Left ventricle myocardium inferior (tissue), 1 donor: ENCODE results near the gene CENPU. TPM values are rescaled to one million over a fixed set of nuclear protein-coding genes. Genes with fewer than 3 reads are reported as not detected.

Experiments
- DNase-seq: peaks from one replicate; pipeline ENCODE4 v3.0.0-alpha.2; 2020
- H3K27ac ChIP-seq: fragments of 200-600 bp; replicated peaks from 2 replicates; pipeline ENCODE4 v1.8.0; 2021
- H3K27me3 ChIP-seq: fragments of 200-600 bp; 2 replicates; pipeline ENCODE4 v1.8.0; 2021; ENCODE audit warnings: low read depth
- H3K36me3 ChIP-seq: fragments of 200-600 bp; 2 replicates; pipeline ENCODE4 v1.8.0; 2021
- H3K4me1 ChIP-seq: fragments of 200-600 bp; 2 replicates; pipeline ENCODE4 v1.8.0; 2021
- H3K4me3 ChIP-seq: fragments of 200-600 bp; 2 replicates; pipeline ENCODE4 v1.8.0; 2021; ENCODE audit warnings: mild to moderate bottlenecking, moderate library complexity
- H3K9me3 ChIP-seq: fragments of 200-600 bp; replicated peaks from 2 replicates; pipeline ENCODE4 v1.8.0; 2021
- CTCF ChIP-seq: fragments of 200-600 bp; IDR thresholded peaks from 2 replicates; pipeline ENCODE4 v1.8.0; 2021; ENCODE audit warnings: antibody characterized with exemption, mild to moderate bottlenecking, borderline replicate concordance
- intact Hi-C: fragments of 100-400 bp; cut with micrococcal nuclease; formaldehyde crosslinking; loops from one replicate; pipeline ENCODE4 v1.11.0; 2022
- total RNA-seq: library from RNA; stranded (reverse); fragmentation: NEBNext Ultra II Directional; extraction: Animal tissue kit (Norgen Biotek cat#: 25700); gene quantifications from one replicate; pipeline ENCODE4 v1.2.1, GENCODE V29; 2021
- donor health status: DM: no; HTN: yes; CAD: no; lungs with severe emphysema.

Gene CENPU
- total RNA-seq, 1 donor from 2014 or later, result 1.8 TPM

DNA sequence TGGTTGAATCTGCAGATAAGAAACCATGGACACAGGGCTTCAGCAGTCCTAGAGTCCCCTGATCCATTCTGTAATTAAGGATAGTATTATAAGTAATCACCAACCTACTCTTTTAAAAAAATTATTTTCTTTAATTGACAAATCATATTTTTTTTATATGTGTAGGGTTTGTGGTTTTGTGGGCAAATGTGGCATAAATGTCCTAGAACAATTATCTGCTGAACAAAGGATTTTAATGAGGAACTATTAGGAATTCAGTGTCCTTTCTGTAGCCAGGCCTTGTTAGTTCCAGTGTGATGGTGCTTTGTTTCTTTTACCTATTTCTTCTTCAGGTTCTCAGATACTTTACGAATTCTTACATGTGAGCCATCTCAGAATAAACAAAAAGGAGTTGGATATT, 52.0 kb downstream of the CENPU start:
- Histone ChIP-seq H3K27me3 (no peaks in the 10 kb centered on the region), H3K9me3 (no peaks in the 10 kb centered on the region), H3K4me1 (peaks cover 12% of the 10 kb centered on the region), H3K4me3 (no peak overlapping the region), H3K36me3 (peaks cover 31% of the 10 kb centered on the region), H3K27ac (no peak overlapping the region)
- no peak for TF ChIP-seq CTCF
- intact Hi-C loops, result no loop called here
- no peak for DNase-seq

GRCh38 chr4:184680698-184681097, 53.2 kb downstream of the CENPU start:
- no peaks in the 10 kb centered on the region for H3K27me3 ChIP-seq
- TF ChIP-seq CTCF, result no peak
- intact Hi-C loops, result no loop called here
- H3K36me3 ChIP-seq, result peaks cover 31% of the 10 kb centered on the region
- H3K4me3 ChIP-seq, result no peak overlapping the region
- no peaks in the 10 kb centered on the region for H3K9me3 ChIP-seq
- H3K4me1 ChIP-seq, result peaks cover 12% of the 10 kb centered on the region
- no peak overlapping the region for H3K27ac ChIP-seq
- no peak for DNase-seq

DNA sequence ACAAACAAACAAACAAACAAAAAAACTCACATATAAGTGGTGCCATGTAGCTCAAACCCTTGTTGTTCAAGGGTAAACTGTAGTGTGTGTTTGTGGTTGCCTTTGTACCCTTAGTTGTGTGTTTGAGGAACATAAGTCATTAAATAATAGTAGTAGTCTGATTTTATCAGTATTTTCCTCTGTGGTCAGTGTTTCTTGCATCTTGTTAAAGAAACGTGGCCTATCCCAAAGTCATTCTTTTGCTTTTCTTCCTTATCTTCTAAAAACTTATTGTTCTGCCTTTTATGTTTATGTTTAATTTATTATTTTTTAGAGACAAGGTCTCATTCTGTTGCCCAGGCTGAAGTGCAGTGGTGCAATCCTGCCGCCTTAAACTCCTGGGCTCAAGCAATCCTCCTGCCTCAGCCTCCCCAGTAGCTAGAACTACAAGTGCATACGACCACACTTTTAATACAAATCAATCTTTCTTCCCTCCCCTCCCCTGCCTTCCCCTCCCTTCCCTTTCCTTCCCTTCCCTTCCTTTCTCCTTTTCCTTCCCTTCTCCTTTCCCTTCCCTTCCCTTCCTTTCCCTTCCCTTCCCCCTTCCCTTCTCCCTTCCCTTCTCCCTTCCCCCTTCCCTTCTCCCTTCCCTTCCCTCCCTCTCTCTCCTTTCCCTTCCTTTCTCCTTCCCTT, 57.9 kb downstream of the CENPU start:
- no peak overlapping the region for H3K4me3 ChIP-seq
- H3K9me3 ChIP-seq, result no peaks in the 10 kb centered on the region
- H3K27ac ChIP-seq, result no peak overlapping the region
- TF ChIP-seq CTCF, result no peak
- intact Hi-C loops, result no loop called here
- DNase-seq, result no peak
- H3K27me3 ChIP-seq, result no peaks in the 10 kb centered on the region
- peaks cover 63% of the 10 kb centered on the region for H3K36me3 ChIP-seq
- H3K4me1 ChIP-seq, result peaks cover 4% of the 10 kb centered on the region

DNA sequence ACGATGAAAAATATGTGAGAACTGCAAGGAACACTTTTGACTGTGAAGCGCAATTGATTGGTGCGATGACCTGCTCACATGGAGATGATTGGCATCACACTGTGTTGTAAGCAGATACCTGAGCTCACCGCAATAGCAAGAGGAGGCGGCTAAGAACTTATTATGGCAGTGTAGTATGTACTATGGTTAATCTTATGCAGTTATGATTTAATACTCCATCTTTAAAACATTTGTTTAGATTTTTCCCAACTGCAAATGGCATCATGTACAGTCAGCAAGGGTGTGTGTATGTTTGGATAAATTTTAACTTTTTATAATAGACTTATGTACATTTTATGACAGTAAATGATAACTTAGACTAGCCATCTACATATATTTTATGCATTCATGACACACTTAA, 58.9 kb downstream of the CENPU start:
- Histone ChIP-seq H3K27ac (no peak overlapping the region), H3K9me3 (no peaks in the 10 kb centered on the region), H3K4me3 (no peak overlapping the region), H3K27me3 (no peaks in the 10 kb centered on the region), H3K36me3 (peaks cover 68% of the 10 kb centered on the region), H3K4me1 (no peaks in the 10 kb centered on the region)
- intact Hi-C loops, result no loop called here
- no peak for TF ChIP-seq CTCF
- no peak for DNase-seq

GRCh38 chr4:184674011-184674410, 59.9 kb downstream of the CENPU start:
- Histone ChIP-seq H3K4me3 (no peak overlapping the region), H3K9me3 (no peaks in the 10 kb centered on the region), H3K36me3 (peaks cover 67% of the 10 kb centered on the region), H3K27me3 (no peaks in the 10 kb centered on the region), H3K27ac (no peak overlapping the region), H3K4me1 (no peaks in the 10 kb centered on the region)
- no peak for DNase-seq
- no peak for TF ChIP-seq CTCF
- intact Hi-C loops, result no loop called here
